GM18505 (cell line): ENCODE measurements around the gene WWOX.

ENCODE experiments used
- ATAC-seq: cut with Tn5 transposase; IDR thresholded peaks from one replicate; pipeline ENCODE4 v1.9.1; 2021; ENCODE audit not compliant: unreplicated experiment
- POLR2A ChIP-seq: IDR thresholded peaks from 4 replicates; pipeline ENCODE4 v1.6.1; 2011; ENCODE audit warnings: borderline replicate concordance; ENCODE audit not compliant: insufficient read depth, insufficient read length; ENCODE audit errors: extremely low read depth

WWOX gene

DNA sequence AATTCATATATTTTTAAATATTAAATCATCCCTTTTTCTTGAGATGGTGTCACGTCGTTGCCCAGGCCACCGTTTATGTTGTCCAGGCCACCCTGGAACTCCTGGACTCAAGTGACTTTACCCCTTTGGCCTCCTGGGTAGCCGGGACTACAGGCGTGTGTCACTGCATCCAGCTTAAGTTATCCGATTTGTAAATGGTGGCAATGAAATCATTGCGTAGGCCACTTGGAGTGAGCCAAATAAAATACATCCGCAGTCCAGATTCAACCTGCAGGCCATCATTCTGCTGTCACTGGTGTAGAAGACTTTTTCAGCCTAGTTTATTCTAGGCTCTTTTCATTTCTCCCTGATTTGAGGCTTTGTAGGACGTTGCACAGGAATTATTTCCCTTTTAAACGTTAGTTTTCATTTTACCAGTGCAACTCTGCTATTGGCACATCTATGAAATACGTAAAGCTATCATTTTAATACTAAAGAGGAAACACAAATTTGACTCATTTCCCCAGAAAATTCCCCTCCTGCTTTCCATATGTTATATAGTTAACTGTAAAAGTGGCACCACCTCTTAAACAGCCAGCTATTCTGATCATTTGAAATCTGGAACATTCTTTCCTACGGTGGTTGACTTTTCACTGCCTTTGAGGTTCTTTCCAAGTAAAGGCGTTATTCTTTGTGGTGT lies 1051.3 kb downstream of the WWOX start:
- TF ChIP-seq POLR2A: no peak
- ATAC-seq: no peak

DNA sequence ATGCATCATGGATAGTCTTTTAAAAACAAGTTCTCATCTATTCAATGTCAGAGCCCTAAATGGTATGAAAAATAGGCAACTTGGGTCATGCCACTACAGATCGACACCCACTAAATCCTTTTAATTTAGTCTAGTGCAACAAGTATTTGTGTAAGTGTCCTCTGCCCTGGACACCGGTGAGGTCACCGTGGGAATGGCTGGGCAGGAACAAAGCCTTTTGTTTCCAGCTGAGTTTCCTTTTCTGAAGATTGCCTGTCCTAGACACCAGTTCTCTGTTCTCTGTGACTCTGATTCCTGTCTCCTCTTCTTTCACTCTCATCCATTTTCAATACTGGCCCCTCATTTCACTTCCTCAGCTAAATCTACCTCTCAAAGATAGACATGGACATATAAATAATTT lies 1054.6 kb downstream of the WWOX start:
- no peak for ATAC-seq
- no peak for TF ChIP-seq POLR2A

DNA sequence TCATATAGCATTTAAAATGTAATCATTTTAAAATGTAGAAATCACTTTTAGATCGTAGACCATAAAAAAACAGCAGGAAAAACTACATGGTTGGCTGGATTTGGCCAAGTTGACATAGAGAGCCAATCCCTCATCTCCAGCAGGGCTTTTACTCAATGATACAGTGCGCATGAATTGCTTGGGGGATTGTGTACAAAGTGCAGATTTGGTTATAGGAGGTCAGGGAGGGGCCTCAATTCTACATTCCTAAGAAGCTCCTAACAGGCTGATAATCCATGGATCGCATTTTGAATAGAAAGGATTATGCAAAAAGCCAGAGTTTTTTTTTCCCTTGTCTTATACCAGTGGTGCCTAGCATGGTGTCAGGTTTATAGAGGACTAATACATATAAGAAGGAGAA lies 1056.0 kb downstream of the WWOX start:
- no peak for ATAC-seq

DNA sequence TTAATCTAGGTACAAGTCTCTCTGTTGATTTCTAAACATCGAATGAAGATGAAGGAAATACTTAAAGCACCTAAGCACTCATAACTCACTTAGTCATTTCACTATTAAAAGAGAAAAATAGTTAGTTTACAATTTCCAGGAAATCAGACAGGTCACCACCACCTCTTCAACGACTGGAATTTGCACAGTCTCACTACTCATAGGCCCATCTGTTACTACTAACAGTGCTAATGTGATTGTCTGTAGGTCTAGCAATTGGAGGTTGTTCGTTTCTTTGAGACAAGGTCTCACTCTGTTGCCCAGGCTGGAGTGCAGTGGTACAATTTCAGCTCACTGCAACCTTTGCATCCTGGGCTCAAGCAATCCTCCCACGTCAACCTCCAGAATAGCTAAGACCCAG lies 1056.5 kb downstream of the WWOX start:
- ATAC-seq: no peak
- TF ChIP-seq POLR2A: no peak

More for the DNA sequence above, 1056.0 kb downstream of the WWOX start:
- no peak for TF ChIP-seq POLR2A

DNA sequence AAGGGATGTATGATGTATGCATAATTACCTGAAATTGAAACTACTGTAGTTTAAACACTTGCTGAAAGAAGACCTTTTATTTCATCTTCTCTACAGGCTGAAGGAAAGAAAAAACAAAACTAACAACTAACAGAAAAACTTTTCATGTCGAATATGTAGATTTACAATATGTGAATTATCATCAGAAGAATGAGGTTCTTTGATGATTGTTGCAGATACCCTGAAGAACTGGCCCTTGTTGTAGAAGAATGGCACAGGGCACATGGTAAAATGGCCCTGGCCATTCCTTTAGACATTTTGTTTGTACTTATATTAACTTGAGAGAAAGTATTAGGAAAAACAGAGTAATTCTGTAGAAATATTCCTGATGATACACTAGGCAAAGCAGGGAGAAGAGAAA lies 1057.3 kb downstream of the WWOX start:
- no peak for TF ChIP-seq POLR2A
- no peak for ATAC-seq

DNA sequence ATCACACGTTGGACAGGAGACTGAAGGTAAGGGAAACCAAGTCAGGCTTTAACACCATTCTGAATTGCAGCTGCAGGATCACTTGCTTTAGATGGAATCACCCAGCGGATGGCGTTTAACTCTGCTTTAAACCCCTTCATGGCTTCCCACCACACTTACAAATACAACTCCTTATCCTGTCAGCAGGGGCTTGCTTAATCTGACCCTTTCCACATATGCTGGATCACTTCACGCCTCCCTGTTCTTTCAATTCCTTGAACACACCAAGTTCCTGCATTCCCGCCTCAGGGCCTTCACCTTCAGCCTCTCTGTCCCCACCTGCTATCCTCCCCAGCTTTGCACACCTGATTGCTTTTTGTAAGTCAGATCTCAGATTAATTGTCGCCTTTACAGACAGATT lies 1058.9 kb downstream of the WWOX start:
- ATAC-seq: no peak
- no peak for TF ChIP-seq POLR2A

DNA sequence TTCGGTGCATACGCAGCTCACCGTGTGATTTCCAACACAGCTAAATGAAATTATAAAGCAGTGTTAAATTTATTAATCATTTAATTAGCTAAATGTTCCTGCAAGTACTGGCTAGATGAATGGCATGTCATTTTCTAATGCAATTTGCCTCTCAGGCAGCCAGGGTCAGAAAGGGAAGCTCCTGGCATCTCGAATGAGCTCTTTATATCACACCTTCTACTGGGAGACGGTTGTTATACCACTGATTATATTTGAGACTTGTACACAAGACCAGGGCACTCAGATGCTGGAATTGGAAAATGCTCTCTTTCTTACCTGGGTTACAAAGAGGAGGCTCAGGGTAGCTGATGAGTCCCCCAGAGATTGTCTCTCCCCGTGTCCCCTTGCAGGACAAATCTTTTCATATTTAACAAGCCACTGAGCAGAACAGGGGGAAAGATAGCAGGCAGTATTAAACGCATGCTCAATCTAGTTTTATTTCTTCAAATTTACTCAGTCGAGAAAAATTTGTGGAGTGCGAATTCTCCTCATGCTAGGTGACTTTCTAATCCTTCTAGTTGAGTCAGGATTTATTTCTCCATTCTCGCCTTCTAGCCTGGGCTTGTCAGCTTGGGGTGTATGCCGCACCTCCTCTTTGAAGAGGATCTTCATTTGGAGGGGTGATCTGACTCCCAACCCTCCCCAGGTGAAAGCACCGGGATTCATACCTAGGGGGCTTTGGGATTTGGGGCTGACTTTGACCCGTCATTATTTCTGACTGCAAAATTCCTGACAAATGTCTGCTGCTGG lies 1060.0 kb downstream of the WWOX start:
- TF ChIP-seq POLR2A: no peak
- no peak for ATAC-seq

DNA sequence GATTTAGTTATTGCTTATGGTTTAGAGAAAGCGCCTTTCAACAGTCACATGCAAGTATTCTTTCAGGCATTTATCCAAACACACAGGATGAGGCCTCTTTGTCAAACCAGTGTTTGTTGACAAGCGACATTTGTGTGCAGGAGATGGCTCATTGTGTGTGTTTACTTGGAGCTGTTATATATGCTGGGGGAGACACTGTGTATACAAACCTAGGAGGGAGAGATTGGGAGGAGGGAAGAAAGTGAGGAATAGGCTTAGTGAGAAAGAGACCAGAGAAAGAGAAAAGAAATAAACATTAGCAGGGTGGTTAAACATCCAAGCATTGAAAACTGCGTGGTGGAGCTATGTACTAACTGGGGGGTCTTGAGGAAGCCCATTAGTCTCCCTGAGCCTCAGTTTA lies 1063.5 kb downstream of the WWOX start:
- no peak for ATAC-seq
- TF ChIP-seq POLR2A: no peak

DNA sequence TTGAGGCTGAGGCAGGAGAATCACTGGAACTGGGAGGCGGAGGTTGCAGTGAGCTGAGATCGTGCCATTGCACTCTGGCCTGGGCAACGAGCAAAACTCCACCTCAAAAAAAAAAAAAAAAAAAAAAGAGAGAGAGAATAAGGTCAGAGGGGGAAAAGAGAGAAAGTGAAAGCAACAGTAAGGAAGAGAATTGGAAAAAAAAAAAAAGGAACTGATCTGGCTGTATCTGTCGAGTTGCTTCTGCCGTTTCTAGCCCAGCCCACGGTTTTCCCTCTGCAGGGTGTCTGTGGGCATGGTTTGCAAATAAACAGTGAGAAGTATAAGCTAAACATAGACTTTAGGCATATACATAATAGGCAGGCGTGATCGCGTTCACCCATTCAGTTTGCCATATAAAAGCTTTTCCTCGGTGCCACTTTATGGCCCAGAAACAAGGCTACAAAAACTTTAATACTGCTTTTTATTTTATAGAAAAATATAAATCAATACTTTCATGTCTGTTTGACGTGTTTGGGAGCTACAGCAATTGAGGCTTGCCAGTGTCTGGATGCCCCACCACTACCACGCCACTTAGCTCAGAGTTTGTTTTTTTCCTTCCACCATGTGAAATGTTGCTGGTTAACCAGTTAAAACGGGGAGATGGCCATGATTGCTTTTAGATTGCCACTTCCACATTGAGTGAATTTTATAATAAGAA lies 1064.4 kb downstream of the WWOX start:
- ATAC-seq: no peak
- no peak for TF ChIP-seq POLR2A

DNA sequence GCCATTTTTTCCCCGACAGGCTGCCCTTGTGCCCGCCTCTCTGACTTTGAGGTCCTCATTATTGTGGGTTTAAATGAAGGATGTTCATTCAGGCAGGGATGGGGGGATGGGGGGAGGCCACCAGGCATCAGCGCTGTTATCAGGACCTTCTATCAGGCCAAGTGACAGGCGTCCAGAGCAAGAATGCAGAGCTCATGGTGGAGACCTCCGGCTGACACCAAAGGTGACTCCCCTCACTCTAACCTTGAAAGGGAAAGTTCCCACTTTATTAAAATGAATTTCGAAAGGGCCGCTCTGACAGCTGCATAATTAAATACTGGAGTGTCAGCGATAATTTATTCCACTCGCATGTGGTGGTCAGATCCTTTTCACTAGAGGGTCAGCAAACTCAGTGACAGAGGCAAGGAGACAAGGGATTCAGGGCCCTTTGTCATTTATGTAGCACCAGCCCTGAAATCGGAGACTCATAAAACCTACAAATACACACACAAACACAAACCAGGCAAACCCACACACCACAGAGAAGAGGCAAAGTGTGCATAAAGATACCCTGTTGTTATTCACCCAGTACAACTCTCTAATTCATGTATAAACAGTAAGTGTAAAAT lies 1065.0 kb downstream of the WWOX start:
- TF ChIP-seq POLR2A: no peak
- no peak for ATAC-seq

DNA sequence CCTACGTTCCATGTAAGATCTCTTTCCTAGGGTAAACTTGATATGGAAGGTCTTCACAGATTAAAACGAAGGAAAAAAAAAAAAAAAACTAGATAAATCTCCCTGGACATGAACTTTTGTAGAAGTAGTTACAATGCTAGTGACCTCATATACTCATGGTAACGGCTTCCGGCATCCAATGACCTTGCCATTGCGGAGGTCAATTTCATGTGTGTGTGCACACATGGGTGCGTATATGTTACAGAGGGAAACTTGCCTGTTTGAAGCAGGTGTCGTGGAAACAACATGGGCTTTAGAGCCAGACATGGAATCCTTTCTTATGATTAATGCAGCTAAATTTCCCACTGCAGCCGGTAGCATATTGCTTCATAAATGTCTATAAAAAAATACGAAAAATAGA lies 1065.6 kb downstream of the WWOX start:
- no peak for TF ChIP-seq POLR2A
- no peak for ATAC-seq

DNA sequence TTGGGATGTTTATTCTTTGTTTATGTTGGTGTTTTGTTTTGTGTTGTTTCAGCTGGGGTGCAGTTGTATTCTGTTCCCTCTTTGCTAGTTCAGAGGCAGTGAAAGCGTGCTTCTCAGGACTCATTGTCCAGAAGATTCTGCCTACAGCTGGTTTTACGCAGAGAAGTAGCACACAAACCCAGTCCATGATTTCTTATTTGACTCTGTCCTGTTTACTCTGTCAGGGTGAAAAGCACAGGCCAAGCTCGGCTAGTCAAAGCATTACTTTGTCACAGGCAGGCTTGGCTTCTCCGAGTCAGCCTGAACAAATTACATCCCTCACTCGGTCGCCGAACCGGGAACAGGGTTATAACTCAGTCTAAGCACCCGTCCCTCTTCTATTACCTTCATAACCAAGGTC lies 1066.1 kb downstream of the WWOX start:
- TF ChIP-seq POLR2A: no peak
- no peak for ATAC-seq

DNA sequence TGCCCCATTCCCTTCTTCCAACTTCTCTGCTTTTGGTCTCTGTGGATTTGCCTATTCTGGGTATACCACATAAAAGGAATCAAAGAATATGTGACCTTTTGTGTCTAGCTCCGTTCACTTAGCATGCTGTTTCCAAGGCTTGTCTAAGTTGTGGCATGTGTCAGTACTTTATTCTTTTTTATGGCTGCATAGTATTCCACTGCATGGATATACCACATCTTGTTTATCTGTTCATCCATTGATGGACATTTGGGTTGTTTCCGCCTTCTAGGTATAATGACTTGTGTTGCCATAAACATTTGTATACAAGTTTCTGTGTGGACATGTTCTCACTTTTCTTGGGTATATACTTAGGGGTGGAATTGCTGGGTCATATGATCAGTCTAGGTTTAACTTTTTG lies 1068.4 kb downstream of the WWOX start:
- TF ChIP-seq POLR2A: no peak
- no peak for ATAC-seq

DNA sequence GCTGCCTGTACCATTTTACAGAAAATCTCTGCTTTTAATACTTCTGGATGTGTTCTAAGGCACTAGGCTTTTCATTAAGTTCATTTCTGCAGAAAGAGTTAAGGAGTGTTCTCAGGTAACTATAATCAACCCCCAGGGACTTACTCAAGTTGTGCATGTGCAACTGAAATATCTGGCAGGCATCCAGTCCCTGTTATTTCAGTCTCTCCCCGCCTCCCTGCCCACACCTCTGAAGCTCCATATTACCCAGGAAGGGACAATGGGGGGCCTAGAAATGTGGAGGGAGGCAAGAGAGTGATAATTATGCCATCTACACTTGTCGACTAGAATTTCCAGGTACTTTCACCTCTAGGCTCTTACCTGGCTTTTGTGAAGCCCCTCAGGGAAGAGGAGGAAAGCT lies 1068.9 kb downstream of the WWOX start:
- no peak for TF ChIP-seq POLR2A
- ATAC-seq: no peak

DNA sequence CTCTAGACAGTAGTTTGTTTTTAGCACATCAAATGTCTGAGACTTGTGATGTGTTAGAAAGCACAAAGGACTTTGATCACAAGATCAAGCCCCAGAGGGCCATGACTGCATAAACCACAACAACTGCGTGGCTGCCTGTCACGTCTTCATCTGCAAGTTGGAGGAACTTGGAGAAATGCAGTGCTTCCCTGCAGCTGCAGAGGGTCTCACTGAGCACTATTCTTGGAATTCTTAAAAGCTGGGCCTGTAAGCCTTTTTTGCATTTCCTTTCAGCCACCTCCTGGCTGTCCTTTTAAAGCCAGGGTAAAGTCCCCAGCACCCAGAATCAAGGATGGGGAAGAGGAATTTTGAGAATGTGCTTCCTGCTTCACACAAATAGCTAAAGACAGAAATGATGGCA lies 1069.8 kb downstream of the WWOX start:
- no peak for ATAC-seq
- no peak for TF ChIP-seq POLR2A
